CD4-positive, alpha-beta T cell (primary cell): ENCODE results near the gene RFK. TPM values are rescaled to one million over a fixed set of nuclear protein-coding genes. Genes with fewer than 3 reads are reported as not detected.

Experiments used
- ATAC-seq: fragments of 200-7000 bp; cut with Tn5 transposase; one replicate; pipeline ENCODE4 v1.10.0; 2022; ENCODE audit warnings: mild to moderate bottlenecking; ENCODE audit not compliant: poor library complexity
- CTCF ChIA-PET: fragments of 350-600 bp; sonication (Branson Sonifier 250); formaldehyde crosslinking; loops from one replicate; lab custom pipeline; 2021; ENCODE audit warnings: antibody characterized with exemption, inconsistent platforms; lab: Charles Lee
- POLR2A ChIA-PET: fragments of 350-600 bp; sonication (Branson Sonifier 250); formaldehyde crosslinking; loops from one replicate; lab custom pipeline; 2021; ENCODE audit warnings: antibody characterized with exemption, inconsistent platforms; lab: Charles Lee
- DNase-seq, 14 experiments: peaks; one replicate each; pipeline ENCODE4 v3.0.0-alpha.2; 2013 to 2020; ENCODE audit warnings: mixed read lengths in 2 of 14
- H3K27ac ChIP-seq, 2 donors: one replicate each; pipeline versions ENCODE4 v1.5.1 to v1.7.0; 2013; ENCODE audit warnings: low read length in 2 of 2, low read depth in 1 of 2, mild to moderate bottlenecking in 1 of 2
- H3K27me3 ChIP-seq, 2 experiments: 1 replicate in 1 of 2; 2 replicates in 1 of 2; pipeline versions ENCODE4 v1.6.1 to v1.7.0; 2013; ENCODE audit warnings: low read length in 2 of 2, control low read depth in 1 of 2, mild to moderate bottlenecking in 1 of 2, moderate library complexity in 1 of 2; ENCODE audit not compliant: insufficient read depth in 2 of 2, control insufficient read depth in 1 of 2
- H3K36me3 ChIP-seq: one replicate; pipeline ENCODE4 v1.6.1; 2013; ENCODE audit warnings: low read length, control low read depth; ENCODE audit not compliant: insufficient read depth
- H3K4me1 ChIP-seq: one replicate; pipeline ENCODE4 v1.6.1; 2013; ENCODE audit warnings: low read length, control low read depth; ENCODE audit not compliant: insufficient read depth
- H3K4me3 ChIP-seq: one replicate; pipeline ENCODE4 v1.5.1; 2013; ENCODE audit warnings: mild to moderate bottlenecking, low read length, moderate library complexity
- H3K9me3 ChIP-seq, 2 experiments: 1 replicate in 1 of 2; 2 replicates in 1 of 2; pipeline versions ENCODE4 v1.6.1 to v1.7.0; 2013; ENCODE audit warnings: low read length in 2 of 2, mild to moderate bottlenecking in 2 of 2, control low read depth in 1 of 2, moderate library complexity in 1 of 2; ENCODE audit not compliant: control insufficient read depth in 1 of 2, insufficient read depth in 1 of 2
- H3K27ac Mint-ChIP-seq: one replicate; pipeline ENCODE4 v1.8.0; 2020; ENCODE audit warnings: mixed read lengths
- H3K27me3 Mint-ChIP-seq: one replicate; pipeline ENCODE4 v1.8.0; 2021; ENCODE audit warnings: mixed read lengths
- H3K36me3 Mint-ChIP-seq: one replicate; pipeline ENCODE4 v1.8.0; 2021; ENCODE audit warnings: low read depth, mixed read lengths
- H3K4me1 Mint-ChIP-seq: one replicate; pipeline ENCODE4 v1.8.0; 2021; ENCODE audit warnings: low read depth, mixed read lengths
- H3K4me3 Mint-ChIP-seq: one replicate; pipeline ENCODE4 v1.8.0; 2020; ENCODE audit warnings: mild to moderate bottlenecking, mixed read lengths
- H3K9me3 Mint-ChIP-seq: one replicate; pipeline ENCODE4 v1.8.0; 2020; ENCODE audit warnings: mixed read lengths
- CTCF ChIP-seq: fragments of 200-600 bp; IDR thresholded peaks from one replicate; pipeline ENCODE4 v1.8.0; 2022; ENCODE audit warnings: antibody characterized with exemption, mild to moderate bottlenecking
- intact Hi-C, 2 experiments: fragments of 100-400 bp; cut with DNase I in 1 of 2; cut with micrococcal nuclease in 1 of 2; formaldehyde crosslinking; loops; one replicate each; pipeline versions ENCODE4 v1.15.1 to v1.9.0; 2023 to 2025; cut with DNase I, micrococcal nuclease
- total RNA-seq, 174 experiments: library from RNA in 2 of 174; stranded (reverse) in 2 of 174; gene quantifications; one replicate each; pipeline ENCODE4 v1.2.3 and lab custom pipeline; 2021 to 2026

RFK gene
- total RNA-seq, 2 experiments from 2014 or later = 7.4 to 8.4 TPM

- Histone ChIP-seq H3K36me3 (no peaks in the 10 kb centered on the region), H3K9me3 (no peaks in the 10 kb centered on the region), H3K4me1 (peaks cover 8% of the 10 kb centered on the region), H3K4me3 (no peak overlapping the region), H3K27ac (no peak overlapping the region), H3K27me3 (no peaks in the 10 kb centered on the region)
- no peak overlapping the region for H3K4me3 Mint-ChIP-seq
- peaks cover 1% of the 10 kb centered on the region for H3K36me3 Mint-ChIP-seq
- ChIA-PET CTCF (no interaction called here), POLR2A (no interaction called here)
- H3K4me1 Mint-ChIP-seq = peaks cover 16% of the 10 kb centered on the region
- DNase-seq = no peak
- H3K9me3 Mint-ChIP-seq = no peaks in the 10 kb centered on the region
- intact Hi-C loops = loop anchor here (5.0 to 10.0 kb wide), 9 partner anchors 47 to 1445 kb away; partner anchors contain the start of genes C9orf40 (in 1 of the 2), CARNMT1 (in 1 of the 2), GCNT1 (in 1 of the 2) and NMRK1 (in 1 of the 2)
- H3K27me3 Mint-ChIP-seq = no peaks in the 10 kb centered on the region
- no peak for ATAC-seq
- TF ChIP-seq CTCF = no peak
- no peak overlapping the region for H3K27ac Mint-ChIP-seq
Observed at GRCh38 chr9:76399856-76400255, 5.6 kb upstream of the RFK start.

DNA sequence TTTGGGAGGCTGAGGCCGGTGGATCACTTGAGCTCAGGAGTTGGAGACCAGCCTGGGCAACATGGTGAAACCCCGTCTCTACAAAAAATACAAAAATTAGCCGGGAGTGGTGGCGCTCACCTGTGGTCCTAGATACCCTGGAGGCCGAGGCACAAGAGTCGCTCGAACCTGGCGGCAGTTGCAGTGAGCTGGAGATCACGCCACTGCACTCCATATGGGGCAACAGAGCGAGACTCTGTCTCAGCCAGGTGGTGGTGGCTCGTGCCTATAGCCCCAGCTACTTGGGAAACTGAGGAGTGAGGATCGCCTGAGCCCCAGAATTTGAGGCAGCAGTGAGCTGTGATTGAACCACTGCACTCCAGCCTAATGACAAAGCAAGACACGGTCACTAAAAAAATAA, 2.4 kb upstream of the RFK start:
- H3K36me3 Mint-ChIP-seq = peaks cover 18% of the 10 kb centered on the region
- no peak overlapping the region for H3K27ac ChIP-seq
- DNase-seq = peak in 1 of 14 experiments; percentile 17
- ChIA-PET POLR2A (no interaction called here), CTCF (no interaction called here)
- H3K27ac Mint-ChIP-seq = no peak overlapping the region
- H3K4me3 ChIP-seq = no peak overlapping the region
- H3K9me3 Mint-ChIP-seq = no peaks in the 10 kb centered on the region
- H3K4me3 Mint-ChIP-seq = no peak overlapping the region
- intact Hi-C loops = loop anchor here in 1 of 2 experiments (5.0 to 10.0 kb wide), 6 partner anchors 372 to 1442 kb away; partner anchors contain the start of genes C9orf40, CARNMT1, NMRK1 and OSTF1
- H3K4me1 Mint-ChIP-seq = peaks cover 33% of the 10 kb centered on the region
- no peaks in the 10 kb centered on the region for H3K27me3 ChIP-seq
- TF ChIP-seq CTCF = no peak
- peaks cover 25% of the 10 kb centered on the region for H3K4me1 ChIP-seq
- H3K36me3 ChIP-seq = no peaks in the 10 kb centered on the region
- H3K27me3 Mint-ChIP-seq = no peaks in the 10 kb centered on the region
- H3K9me3 ChIP-seq = no peaks in the 10 kb centered on the region
- no peak for ATAC-seq

DNA sequence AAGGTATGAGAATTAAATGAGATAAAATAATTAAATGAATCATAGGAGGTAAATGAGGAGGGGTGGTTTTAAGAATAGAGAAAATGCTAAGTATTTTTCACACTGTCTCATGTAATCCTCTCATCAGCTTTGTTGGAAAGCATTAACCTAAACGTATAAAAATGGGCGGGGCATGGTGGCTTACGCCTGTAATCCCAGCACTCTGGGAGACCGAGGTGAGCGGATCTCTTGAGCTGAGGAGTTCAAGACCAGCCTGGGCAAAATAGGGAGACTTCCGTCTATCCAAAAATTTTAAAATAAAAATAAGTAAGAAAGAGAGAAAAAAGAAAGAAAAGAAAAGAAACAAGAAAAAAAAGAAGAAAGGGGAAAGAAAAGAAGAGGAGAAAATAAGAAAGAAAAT, 1.9 kb upstream of the RFK start:
- no peak overlapping the region for H3K27ac ChIP-seq
- ATAC-seq = no peak
- intact Hi-C loops = loop anchor here in 1 of 2 experiments (5.0 to 10.0 kb wide), 6 partner anchors 371 to 1441 kb away; partner anchors contain the start of genes C9orf40, CARNMT1, NMRK1 and OSTF1

More for the DNA sequence above, 1.9 kb upstream of the RFK start:
- H3K27me3 Mint-ChIP-seq = no peaks in the 10 kb centered on the region
- Histone ChIP-seq H3K4me3 (no peak overlapping the region), H3K4me1 (peaks cover 25% of the 10 kb centered on the region), H3K36me3 (no peaks in the 10 kb centered on the region), H3K9me3 (no peaks in the 10 kb centered on the region), H3K27me3 (no peaks in the 10 kb centered on the region)
- peaks cover 34% of the 10 kb centered on the region for H3K4me1 Mint-ChIP-seq
- peaks cover 19% of the 10 kb centered on the region for H3K36me3 Mint-ChIP-seq
- no peaks in the 10 kb centered on the region for H3K9me3 Mint-ChIP-seq
- ChIA-PET CTCF (no interaction called here), POLR2A (no interaction called here)
- DNase-seq = no peak
- H3K4me3 Mint-ChIP-seq = no peak overlapping the region
- H3K27ac Mint-ChIP-seq = peak overlapping the region; percentile 96
- no peak for TF ChIP-seq CTCF
